Hair follicular keratinocyte (primary cell): ENCODE data around the gene G3BP1. TPM values are rescaled to one million over a fixed set of nuclear protein-coding genes. Genes with fewer than 3 reads are reported as not detected.

Experiments used
- total RNA-seq: library from RNA; depleted of rRNA; stranded (reverse); fragments of >200 nt; gene quantifications from 2 replicates; pipeline ENCODE4 v1.2.3, GENCODE V29; 2015

The G3BP1 gene
- 103 and 156 TPM in 2 replicates for total RNA-seq

GRCh38 chr5:151771259-151772028 lies at the start of gene G3BP1:
G3BP1 (plus strand) TSS chr5:151771954; CDS start chr5:151786621, 14,667 bp downstream.

GRCh38 chr5:151758430-151759241 lies 13.1 kb upstream of the G3BP1 start, which contains the start of gene ATOX1:
ATOX1 (minus strand) TSS chr5:151758631; CDS start chr5:151758551, 80 bp downstream.

Other genes starting within 250 kb of the G3BP1 start
- 62.9 and 78.3 TPM in 2 replicates for gene FAT2, start 180.6 kb upstream of the G3BP1 start, total RNA-seq
- gene SPARC, start 85.0 kb upstream of the G3BP1 start, total RNA-seq: 148 and 214 TPM in 2 replicates
- 203 and 222 TPM in 2 replicates for gene ATOX1, start 13.3 kb upstream of the G3BP1 start, total RNA-seq
- not detected in 2 replicates for gene GLRA1, start 152.9 kb downstream of the G3BP1 start, total RNA-seq